Sigmoid colon (tissue), 4 donors: ENCODE results near the gene AGPAT2.

Experiments
- CTCF ChIP-seq, 4 experiments: fragments of 450-650 bp in 3 of 4; fragments of 200-600 bp in 1 of 4; IDR thresholded peaks; one replicate each; pipeline ENCODE4 v1.5.1; 2016 to 2019; ENCODE audit warnings: antibody characterized with exemption in 4 of 4, mild to moderate bottlenecking in 3 of 4, moderate library complexity in 2 of 4
- EP300 ChIP-seq, 4 donors: sonication (generic); formaldehyde crosslinking; IDR thresholded peaks; one replicate each; pipeline ENCODE4 v1.6.1; 2017; ENCODE audit warnings: antibody characterized with exemption in 4 of 4

DNA sequence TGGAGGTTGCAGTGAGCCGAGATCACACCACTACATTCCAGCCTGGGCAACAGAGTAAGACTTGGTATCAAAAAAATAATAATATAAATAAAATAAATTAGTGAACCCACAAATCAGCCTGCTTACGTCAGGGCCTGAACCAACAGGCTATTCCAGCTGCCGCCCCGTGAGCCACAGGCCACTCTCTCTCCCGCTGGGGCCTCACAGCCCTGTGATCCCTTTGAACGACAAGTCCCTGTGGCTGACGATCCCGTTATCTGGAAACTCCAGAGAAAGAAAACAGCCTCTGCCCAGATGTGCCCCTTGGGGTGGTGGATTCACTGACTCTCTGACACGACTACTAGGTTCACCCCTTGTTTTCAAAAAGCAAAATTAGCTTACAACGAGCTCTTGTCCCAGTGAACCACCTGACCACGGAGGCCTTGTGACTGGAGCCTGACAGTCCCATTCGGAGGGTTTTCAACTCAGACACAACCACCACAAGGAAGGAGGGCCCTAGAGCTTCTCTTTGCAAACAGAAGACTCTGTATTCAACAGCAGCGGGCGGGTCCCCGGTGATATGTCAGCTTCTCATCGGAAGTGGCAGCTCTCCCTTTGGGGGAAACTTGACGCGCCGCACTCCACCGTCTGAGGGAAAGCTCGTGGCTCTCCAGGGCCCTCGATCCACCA is 20.7 kb upstream of the AGPAT2 start:
- TF ChIP-seq EP300 (IDR thresholded peaks at IDR 0.05) (no peak), CTCF (IDR thresholded peaks at IDR 0.05) (no peak)
